DMS79 treated with DMSO at 0.1 percent for 48 hours (cell line): ENCODE measurements around the gene ATP6V0A4.
"Not testable (repeated sequence)": the region's sequence is repeated elsewhere in the genome, so short reads cannot be mapped to it uniquely, and the experiment has no call there.

Source experiments
- DNase-seq: peaks from one replicate; lab custom pipeline; 2025; lab: John Stamatoyannopoulos, UW

Gene ATP6V0A4

GRCh38 chr7:138802706-138803105 is 4.7 kb upstream of the ATP6V0A4 start:
- DNase-seq = no peak

DNA sequence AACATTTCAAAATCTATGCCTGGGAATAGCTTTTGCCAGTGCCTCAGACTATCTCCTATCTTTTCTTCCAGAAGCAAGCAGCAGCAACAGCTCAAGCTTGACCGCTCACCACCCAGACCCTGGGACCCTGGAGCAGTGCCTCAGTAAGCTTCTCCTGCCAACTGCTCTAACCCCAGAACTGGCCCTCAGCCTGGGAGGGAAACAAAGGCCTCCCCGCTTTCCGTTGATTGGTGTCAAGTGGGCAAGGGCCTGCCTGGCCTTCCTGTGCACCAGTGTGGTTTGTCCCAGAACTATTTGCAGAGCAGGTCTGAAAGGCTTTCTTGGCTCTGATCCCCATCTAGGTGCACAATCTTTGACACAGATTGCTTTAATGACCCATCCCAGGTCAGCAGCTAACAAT is 3.3 kb upstream of the ATP6V0A4 start:
- no peak for DNase-seq

DNA sequence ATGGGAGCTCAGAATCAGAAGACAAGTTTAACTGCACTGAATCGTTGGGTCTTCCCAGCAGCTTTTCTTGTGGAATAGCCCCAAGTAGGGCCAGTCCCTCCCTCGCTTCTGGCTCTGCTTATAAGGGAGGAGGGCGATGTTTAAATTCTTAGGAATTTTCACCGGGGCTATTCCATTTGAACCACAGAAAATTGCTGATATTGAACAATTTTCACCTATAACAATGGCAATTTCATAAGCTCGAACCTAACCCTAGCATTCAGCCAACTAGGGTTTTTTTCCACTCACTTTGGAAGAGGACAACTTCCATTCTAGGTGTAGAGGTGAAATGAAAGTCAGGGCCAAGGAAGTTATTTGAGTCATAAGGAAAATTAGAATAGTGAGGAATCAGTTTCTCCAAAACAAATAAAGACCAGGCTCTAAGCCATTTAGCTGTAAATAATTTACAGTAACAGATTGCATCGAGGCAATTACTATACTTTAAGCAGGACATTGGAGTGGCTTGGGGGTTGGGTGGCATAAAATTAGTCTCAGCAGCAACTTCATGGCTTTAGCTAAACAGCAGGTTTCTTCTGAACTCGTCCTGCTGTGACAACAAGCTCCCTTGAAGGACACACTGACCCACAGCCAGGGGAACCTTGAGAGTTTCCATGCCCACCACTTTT is 1.5 kb upstream of the ATP6V0A4 start:
- DNase-seq = no peak

DNA sequence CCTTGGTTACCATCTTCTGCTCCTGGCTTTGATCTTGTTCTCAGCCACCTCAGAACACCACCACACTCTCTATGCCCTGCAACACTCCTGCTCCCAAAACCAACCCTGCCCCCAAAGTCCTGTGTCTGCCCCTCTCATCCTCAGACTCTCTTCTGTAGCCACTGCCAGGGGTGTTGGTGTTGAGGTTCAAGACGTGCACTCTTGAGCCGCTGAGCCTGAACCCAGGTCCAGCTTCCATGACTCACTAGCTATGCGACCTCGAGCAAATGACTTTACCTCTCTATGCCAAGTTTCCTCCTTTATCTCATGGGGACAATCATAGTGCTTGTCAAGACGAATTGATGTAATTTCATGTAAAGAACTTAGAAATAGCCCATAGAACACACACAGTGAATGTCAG is 840 bp upstream of the ATP6V0A4 start:
- no peak for DNase-seq

DNA sequence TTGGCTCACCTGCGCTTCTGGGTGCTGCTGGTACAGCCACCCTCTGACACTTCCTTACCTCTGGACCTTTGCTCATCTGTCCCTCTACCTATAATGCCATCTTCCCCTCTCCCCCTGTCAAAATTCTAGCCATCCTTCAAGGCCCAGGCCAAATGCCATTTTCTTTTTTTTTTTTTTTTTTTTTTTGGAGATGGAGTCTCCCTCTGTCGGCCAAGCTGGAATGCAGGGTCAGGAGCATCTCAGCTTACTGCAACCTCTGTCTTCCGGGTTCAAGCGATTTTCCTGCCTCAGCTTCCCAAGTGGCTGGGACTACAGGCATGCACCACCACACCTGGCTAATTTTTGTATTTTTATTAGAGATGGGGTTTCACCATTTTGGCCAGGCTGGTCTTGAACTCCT is 950 bp downstream of the ATP6V0A4 start:
- not testable (repeated sequence) for DNase-seq

- DNase-seq = no peak
These were observed 1.9 kb downstream of the ATP6V0A4 start for GRCh38 chr7:138796038-138796615.

- DNase-seq = no peak
These were observed 12.2 kb downstream of the ATP6V0A4 start for GRCh38 chr7:138785587-138786437.

DNA sequence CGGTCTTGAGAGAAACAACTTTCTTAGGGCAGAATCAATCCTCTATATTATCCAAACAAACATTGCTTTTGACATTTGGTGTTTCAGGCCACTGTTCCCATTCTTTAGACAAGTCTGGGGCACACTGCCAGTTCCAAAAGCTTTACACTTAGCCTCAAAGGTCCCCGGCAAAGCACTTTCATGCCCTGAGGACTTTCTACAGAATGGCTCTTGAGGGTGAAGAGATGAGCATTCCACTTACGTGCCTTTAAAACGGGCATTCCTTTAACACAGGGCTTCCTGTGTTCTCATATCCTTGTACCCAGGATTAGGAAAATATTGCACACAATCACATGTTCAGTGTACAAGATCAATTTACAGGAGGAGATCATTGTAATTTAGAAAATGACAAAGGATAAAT is 13.3 kb downstream of the ATP6V0A4 start:
- DNase-seq = peak; percentile 75

DNA sequence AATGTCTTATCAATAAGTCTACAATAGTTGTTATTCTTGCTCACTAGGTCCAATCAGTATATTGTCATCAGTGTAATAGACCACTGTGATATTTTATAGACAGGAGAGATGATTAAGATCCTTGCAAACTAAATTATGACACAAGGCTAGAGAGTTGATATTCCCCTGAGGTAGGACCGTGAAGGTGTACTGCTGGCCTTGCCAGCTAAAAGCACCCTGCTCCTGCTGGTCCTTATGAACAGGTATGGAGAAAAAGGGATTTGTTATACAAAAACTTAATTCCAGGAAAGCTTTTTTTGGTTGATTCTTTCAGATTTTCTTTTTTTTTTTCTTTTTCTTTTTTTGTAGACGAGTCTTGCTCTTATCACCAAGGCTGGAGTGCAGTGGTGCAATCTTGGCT is 17.0 kb downstream of the ATP6V0A4 start:
- DNase-seq = no peak

- peak; percentile 39 for DNase-seq
These were observed 21.7 kb downstream of the ATP6V0A4 start for GRCh38 chr7:138776166-138776833.

DNA sequence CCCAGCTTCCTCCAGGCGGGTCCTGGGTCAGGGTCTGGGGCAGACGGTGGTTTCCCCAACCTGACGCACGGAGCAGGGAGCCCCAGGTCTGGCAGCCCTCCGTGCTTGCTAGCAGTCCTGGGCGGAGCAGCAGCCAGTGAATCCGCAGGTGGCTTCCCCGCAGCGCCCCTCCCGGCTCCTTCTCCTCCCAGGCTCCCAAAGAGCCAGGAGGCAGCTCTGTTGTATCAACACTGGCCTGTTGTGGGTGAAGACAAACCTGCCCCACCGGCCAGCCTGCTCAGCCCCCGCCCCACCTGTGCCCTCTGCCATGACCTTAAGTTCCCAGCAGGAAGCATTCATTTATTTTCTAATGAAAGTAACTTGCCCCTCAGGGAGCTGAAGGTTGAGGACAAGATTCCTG is 24.2 kb downstream of the ATP6V0A4 start:
- no peak for DNase-seq

GRCh38 chr7:138773176-138773575 is 24.8 kb downstream of the ATP6V0A4 start:
- no peak for DNase-seq

DNA sequence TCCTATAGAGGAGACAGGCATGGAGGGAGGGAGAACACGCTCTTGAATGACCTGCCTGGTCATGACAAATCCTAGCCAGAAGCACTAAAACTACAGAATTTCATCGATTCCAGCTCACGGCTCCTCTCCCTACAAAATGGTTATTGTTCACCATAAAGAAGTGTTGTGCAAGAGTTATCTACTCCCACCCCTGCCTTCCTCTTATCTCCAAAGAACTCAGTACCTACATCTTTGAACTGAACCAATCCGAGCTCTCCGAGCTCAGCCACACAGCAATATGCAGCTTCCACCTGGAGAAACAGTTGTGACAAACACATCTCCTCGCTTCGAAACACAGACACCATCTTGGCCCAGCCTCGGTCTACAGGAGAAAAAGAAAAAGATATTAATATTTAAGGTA is 27.1 kb downstream of the ATP6V0A4 start:
- no peak for DNase-seq

DNA sequence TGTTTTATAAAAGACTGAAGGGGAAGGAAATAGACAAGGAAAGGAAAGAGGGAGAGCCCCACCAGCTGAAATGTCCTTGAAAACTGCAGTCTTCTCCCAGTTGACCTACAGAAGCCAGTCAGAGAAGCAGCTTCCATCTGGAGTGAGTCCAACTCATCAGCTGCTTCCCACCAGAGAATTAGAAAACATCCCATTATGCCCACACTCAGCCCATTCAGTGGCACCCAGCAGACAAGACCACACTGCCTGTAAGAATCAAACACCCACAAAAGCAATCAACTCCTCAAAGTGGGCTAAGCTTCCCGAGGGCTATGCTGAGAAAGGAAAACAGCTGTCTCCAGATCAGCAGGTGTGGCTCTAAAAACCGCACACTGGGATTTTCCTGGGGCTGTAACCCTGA is 29.8 kb downstream of the ATP6V0A4 start:
- DNase-seq = peak; percentile 31

DNA sequence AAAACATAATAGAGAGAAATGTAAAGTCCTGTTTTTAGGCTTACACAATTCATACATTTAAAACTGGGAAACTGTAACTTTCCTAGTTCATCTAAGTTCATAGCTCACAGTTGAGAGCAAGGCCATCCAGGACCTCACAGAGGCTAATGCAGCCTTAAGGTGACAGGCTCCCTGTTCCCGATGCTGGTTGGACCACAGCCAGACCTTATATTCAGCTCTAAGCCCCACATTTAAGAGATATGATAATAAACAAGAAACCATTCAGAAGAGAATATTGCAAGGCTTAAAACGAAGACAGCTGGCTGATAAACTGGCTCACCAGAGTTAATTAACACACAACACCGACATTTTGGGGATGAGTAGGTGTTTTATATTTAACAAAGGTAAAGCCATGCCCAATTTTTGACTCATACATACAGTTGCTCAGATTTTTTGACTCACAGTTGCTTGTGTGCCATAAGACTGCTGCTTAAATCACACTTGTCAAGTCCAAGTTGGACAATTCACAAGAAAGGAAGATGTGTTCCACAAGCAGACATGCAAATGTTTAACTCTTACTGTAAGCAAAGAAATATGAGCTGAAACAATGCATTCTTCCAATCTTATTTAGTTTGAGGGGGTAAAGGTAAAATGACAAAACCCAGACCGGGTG is 41.3 kb downstream of the ATP6V0A4 start:
- no peak for DNase-seq

GRCh38 chr7:138755842-138756590 is 42.0 kb downstream of the ATP6V0A4 start:
- DNase-seq = no peak

DNA sequence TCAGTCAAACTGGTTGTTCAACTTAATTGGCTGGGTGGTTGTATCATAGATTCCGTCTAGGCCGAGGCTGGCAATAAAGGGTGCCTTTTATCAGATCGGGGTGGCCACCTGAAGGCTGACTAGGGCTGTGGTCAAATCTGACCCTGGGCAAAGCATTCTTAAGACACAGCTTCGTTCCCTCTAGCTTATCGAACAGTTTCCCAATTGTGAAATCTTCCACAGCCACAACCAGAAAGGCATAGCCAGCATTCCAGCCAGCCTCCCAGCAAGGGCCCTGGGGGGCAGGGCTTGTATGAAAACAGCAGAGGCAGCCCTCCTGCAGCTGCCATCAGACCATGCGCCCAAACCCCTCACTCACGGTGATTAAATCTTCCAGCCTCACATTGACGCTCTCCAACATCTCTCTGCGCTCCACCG is 42.7 kb downstream of the ATP6V0A4 start:
- no peak for DNase-seq

- DNase-seq = no peak
These were observed 44.4 kb downstream of the ATP6V0A4 start for GRCh38 chr7:138753610-138754009.

DNA sequence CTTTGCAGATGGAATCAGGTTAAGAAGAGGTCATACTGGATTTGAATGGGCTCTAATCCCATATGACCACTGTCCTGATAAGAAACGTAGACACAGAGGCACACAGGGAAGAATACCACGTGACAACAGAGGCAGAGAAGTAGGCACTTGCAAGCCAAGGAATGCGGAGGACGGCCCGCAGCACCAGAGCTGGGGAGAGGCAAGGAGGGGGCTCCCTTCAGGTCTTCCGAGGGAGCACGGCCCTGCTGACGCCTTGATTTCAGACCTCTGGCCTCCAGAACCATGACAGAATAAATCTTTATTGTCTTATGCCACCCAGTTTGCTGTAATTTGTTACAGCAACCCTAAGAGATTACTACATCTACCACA is 44.9 kb downstream of the ATP6V0A4 start:
- no peak for DNase-seq

DNA sequence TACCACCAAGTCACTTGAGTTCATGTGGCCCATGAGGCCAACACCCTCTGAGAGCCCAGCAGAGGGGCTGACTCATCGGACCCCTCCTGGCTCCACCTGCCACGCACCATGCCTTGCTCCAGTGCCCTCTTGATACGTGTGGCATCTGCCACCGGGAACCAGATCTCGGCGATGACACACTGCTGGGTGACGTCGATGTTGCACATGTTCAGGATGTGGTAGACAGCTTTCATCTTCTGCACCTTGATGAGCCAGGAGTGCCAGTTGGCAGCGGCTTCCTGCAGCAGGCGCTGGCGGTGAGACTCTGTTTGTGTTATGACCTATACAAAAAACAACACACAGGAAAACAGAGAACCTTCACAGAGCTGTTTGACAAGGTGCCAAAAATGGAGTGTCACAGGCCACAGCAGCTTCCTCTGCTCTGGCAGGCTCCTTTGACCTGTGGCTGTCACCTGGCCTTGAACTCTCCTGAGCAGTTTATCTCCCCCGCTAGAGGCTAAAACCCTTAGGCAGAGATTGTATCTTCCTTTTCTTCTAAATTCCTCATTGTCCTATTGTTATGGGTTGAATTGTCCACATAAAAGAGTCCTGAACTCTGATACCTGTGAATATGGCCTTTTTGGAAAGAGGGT is 45.4 kb downstream of the ATP6V0A4 start:
- DNase-seq = peak; percentile 88

DNA sequence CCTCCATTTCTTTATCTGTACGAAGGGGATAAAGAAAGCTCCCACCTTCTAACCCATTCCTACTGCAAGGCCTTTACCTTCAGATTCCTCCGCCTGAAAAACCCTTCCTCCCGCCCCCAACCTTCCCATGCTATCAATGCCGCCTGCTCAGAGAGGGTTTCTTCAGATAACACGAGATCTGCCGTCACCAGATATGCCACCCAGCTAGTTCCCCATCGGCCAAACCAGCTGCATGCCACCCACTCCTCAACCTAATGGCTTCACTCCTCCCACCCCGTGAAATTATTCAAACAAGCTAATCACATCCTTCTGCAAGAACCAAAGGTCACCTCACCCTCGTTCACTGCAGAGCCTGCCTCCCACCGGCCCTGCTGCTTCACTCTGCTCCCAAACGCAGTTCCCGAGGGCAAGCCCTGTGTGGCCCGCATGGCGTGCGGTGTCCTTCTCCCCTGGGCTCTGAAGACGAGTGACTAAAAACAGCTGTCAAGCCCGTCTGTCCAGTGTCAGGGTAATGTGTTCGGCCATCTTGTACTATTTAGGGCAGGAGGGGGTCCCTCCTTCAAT is 47.0 kb downstream of the ATP6V0A4 start:
- no peak for DNase-seq
